VCaP (cell line): ENCODE data around the gene CPB1.

Source experiments
- H3K27ac ChIP-seq: fragments of 450-650 bp; 2 replicates; pipeline ENCODE4 v1.5.1; 2017
- TF ChIP-seq, protein P1 (sequence below): fragments of 450-650 bp; conservative IDR thresholded peaks from 2 replicates; pipeline ENCODE4 v1.5.1; 2017; ENCODE audit warnings: mild to moderate bottlenecking, moderate library complexity

The CPB1 gene

DNA sequence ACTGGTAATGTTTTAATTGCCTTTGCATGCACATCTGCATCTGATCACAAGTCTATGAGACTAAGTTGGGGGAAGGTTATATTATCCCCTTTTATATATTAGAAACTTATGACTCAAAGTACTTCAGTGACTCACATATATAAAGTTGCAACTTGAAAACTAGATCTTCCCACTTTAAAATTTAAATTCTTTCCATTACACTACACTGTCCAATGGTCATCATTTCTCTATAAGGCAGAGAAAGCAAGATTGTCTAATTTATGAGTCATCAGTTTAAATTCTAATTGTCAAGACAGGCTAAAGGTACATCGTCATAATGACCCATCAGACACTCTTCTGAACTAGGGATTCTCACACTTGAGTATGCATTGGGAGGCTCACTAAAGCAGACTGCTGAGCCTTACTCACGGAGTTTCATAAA lies 75.4 kb downstream of the CPB1 start:
- TF ChIP-seq, protein P1, sequence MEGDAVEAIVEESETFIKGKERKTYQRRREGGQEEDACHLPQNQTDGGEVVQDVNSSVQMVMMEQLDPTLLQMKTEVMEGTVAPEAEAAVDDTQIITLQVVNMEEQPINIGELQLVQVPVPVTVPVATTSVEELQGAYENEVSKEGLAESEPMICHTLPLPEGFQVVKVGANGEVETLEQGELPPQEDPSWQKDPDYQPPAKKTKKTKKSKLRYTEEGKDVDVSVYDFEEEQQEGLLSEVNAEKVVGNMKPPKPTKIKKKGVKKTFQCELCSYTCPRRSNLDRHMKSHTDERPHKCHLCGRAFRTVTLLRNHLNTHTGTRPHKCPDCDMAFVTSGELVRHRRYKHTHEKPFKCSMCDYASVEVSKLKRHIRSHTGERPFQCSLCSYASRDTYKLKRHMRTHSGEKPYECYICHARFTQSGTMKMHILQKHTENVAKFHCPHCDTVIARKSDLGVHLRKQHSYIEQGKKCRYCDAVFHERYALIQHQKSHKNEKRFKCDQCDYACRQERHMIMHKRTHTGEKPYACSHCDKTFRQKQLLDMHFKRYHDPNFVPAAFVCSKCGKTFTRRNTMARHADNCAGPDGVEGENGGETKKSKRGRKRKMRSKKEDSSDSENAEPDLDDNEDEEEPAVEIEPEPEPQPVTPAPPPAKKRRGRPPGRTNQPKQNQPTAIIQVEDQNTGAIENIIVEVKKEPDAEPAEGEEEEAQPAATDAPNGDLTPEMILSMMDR: no peak
- H3K27ac ChIP-seq: no peak overlapping the region

DNA sequence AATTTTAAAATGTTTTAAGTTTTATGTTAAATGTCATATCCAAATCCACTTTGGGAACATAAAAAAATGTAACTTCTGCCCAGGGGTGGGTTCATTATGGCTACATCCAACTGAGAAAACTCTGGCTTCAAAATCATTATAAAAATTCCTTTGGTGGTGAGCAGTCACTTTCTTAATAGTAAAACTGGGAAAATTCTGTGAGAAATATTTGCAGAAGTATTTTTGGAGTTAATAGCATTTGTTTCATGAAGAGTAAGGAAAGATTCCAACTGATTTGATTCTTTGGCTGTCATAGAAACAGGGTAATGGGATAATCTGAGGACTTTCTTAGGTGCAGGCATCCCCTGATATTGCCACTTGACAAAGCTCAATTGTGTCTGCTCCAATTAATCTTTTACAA lies 76.3 kb downstream of the CPB1 start:
- H3K27ac ChIP-seq: no peak overlapping the region
- TF ChIP-seq, protein P1: no peak

DNA sequence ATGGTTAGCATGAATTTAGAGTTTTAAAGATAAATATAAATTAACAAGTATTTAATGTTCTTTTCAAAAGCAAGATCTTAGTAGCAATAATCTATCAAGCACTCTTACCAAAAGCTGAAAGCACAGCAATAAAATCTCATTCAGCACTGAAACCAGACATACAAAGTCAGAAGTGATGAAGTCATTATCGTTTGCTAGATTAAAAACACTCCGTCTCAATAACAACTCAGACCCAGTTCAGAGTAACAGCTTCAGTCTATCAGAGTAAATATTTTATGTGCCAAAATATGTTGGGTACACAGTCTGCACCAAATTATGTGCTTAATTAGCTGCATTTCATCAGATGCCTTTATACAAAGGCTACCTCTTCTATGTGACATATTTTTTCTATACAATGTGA lies 79.1 kb downstream of the CPB1 start:
- no peak overlapping the region for H3K27ac ChIP-seq
- TF ChIP-seq, protein P1: no peak
